CD4-positive, alpha-beta T cell (primary cell): ENCODE results near the gene CIB4. TPM values are rescaled to one million over a fixed set of nuclear protein-coding genes. Genes with fewer than 3 reads are reported as not detected.
"Not testable (repeated sequence)": the region's sequence is repeated elsewhere in the genome, so short reads cannot be mapped to it uniquely, and the experiment has no call there.

ENCODE experiments used
- ATAC-seq: fragments of 200-7000 bp; cut with Tn5 transposase; one replicate; pipeline ENCODE4 v1.10.0; 2022; ENCODE audit warnings: mild to moderate bottlenecking; ENCODE audit not compliant: poor library complexity
- CTCF ChIA-PET: fragments of 350-600 bp; sonication (Branson Sonifier 250); formaldehyde crosslinking; loops from one replicate; lab custom pipeline; 2021; ENCODE audit warnings: antibody characterized with exemption, inconsistent platforms; lab: Charles Lee
- POLR2A ChIA-PET: fragments of 350-600 bp; sonication (Branson Sonifier 250); formaldehyde crosslinking; loops from one replicate; lab custom pipeline; 2021; ENCODE audit warnings: antibody characterized with exemption, inconsistent platforms; lab: Charles Lee
- DNase-seq, 14 experiments: peaks; one replicate each; pipeline ENCODE4 v3.0.0-alpha.2; 2013 to 2020; ENCODE audit warnings: mixed read lengths in 2 of 14
- H3K27ac ChIP-seq, 2 donors: one replicate each; pipeline versions ENCODE4 v1.5.1 to v1.7.0; 2013; ENCODE audit warnings: low read length in 2 of 2, low read depth in 1 of 2, mild to moderate bottlenecking in 1 of 2
- H3K27me3 ChIP-seq, 2 experiments: 1 replicate in 1 of 2; 2 replicates in 1 of 2; pipeline versions ENCODE4 v1.6.1 to v1.7.0; 2013; ENCODE audit warnings: low read length in 2 of 2, control low read depth in 1 of 2, mild to moderate bottlenecking in 1 of 2, moderate library complexity in 1 of 2; ENCODE audit not compliant: insufficient read depth in 2 of 2, control insufficient read depth in 1 of 2
- H3K36me3 ChIP-seq: one replicate; pipeline ENCODE4 v1.6.1; 2013; ENCODE audit warnings: low read length, control low read depth; ENCODE audit not compliant: insufficient read depth
- H3K4me1 ChIP-seq: one replicate; pipeline ENCODE4 v1.6.1; 2013; ENCODE audit warnings: low read length, control low read depth; ENCODE audit not compliant: insufficient read depth
- H3K4me3 ChIP-seq: one replicate; pipeline ENCODE4 v1.5.1; 2013; ENCODE audit warnings: mild to moderate bottlenecking, low read length, moderate library complexity
- H3K9me3 ChIP-seq, 2 experiments: 1 replicate in 1 of 2; 2 replicates in 1 of 2; pipeline versions ENCODE4 v1.6.1 to v1.7.0; 2013; ENCODE audit warnings: low read length in 2 of 2, mild to moderate bottlenecking in 2 of 2, control low read depth in 1 of 2, moderate library complexity in 1 of 2; ENCODE audit not compliant: control insufficient read depth in 1 of 2, insufficient read depth in 1 of 2
- H3K27ac Mint-ChIP-seq: one replicate; pipeline ENCODE4 v1.8.0; 2020; ENCODE audit warnings: mixed read lengths
- H3K27me3 Mint-ChIP-seq: one replicate; pipeline ENCODE4 v1.8.0; 2021; ENCODE audit warnings: mixed read lengths
- H3K36me3 Mint-ChIP-seq: one replicate; pipeline ENCODE4 v1.8.0; 2021; ENCODE audit warnings: low read depth, mixed read lengths
- H3K4me1 Mint-ChIP-seq: one replicate; pipeline ENCODE4 v1.8.0; 2021; ENCODE audit warnings: low read depth, mixed read lengths
- H3K4me3 Mint-ChIP-seq: one replicate; pipeline ENCODE4 v1.8.0; 2020; ENCODE audit warnings: mild to moderate bottlenecking, mixed read lengths
- H3K9me3 Mint-ChIP-seq: one replicate; pipeline ENCODE4 v1.8.0; 2020; ENCODE audit warnings: mixed read lengths
- intact Hi-C, 2 experiments: fragments of 100-400 bp; cut with DNase I in 1 of 2; cut with micrococcal nuclease in 1 of 2; formaldehyde crosslinking; loops; one replicate each; pipeline versions ENCODE4 v1.15.1 to v1.9.0; 2023 to 2025; cut with DNase I, micrococcal nuclease
- total RNA-seq, 174 experiments: library from RNA in 2 of 174; stranded (reverse) in 2 of 174; gene quantifications; one replicate each; pipeline ENCODE4 v1.2.3 and lab custom pipeline; 2021 to 2026
- TF ChIP-seq, protein P1 (sequence below): fragments of 200-600 bp; IDR thresholded peaks from one replicate; pipeline ENCODE4 v1.8.0; 2022; ENCODE audit warnings: antibody characterized with exemption, mild to moderate bottlenecking

The CIB4 gene
- total RNA-seq, 2 experiments from 2014 or later = not detected

DNA sequence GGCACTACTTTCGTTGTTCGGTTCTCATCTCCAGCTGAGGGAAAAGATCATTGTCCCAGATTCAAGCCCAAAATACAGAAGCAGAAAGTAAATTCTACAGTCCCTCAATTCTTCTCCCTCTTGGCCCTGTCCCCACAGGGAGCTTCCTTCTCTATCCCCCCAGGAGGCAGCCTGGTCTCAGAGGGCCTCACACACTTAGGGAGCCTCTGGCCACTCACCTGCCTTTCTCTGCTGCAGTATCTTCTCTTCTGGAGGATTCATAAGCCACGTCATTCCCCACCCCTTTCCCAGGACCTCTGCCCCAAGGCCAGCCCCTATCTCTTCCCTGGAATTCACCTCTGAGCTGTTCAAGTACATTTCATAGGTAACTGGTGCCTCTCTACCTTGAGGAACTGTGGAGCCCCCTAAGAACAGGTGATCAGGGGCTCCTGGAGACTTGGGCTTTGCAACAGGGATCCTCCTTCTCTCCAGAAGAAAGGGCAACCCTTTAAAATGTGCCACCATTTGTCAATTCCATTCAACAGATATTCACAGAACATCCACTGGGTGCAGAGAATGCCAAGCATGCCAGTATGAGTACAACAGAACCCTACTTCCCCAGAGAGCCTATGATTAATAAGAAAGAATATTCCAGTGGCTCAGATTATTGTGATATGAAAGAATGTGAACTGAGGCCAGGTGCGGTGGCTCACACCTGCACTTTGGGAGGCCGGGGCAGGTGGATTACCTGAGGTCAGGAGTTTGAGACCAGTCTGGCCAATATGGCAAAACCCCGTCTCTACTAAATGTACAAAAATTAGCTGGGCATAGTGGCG is 72.9 kb downstream of the CIB4 start:
- POLR2A ChIA-PET = interaction anchor here (0.6 kb wide), 1 partner anchor 841 kb away, joined by 3 read pairs; the partner anchor contains the start of gene PPM1G
- no peak for DNase-seq
- no peaks in the 10 kb centered on the region for H3K9me3 Mint-ChIP-seq
- no peaks in the 10 kb centered on the region for H3K36me3 Mint-ChIP-seq
- intact Hi-C loops = no loop called here
- Histone ChIP-seq H3K4me3 (no peak overlapping the region), H3K27ac (no peak overlapping the region), H3K27me3 (peaks cover 9 to 15% of the 10 kb centered on the region in 2 experiments), H3K9me3 (no peaks in the 10 kb centered on the region), H3K36me3 (no peaks in the 10 kb centered on the region), H3K4me1 (no peaks in the 10 kb centered on the region)
- H3K4me1 Mint-ChIP-seq = no peaks in the 10 kb centered on the region
- ATAC-seq = no peak
- H3K4me3 Mint-ChIP-seq = no peak overlapping the region
- CTCF ChIA-PET = no interaction called here
- TF ChIP-seq, protein P1, sequence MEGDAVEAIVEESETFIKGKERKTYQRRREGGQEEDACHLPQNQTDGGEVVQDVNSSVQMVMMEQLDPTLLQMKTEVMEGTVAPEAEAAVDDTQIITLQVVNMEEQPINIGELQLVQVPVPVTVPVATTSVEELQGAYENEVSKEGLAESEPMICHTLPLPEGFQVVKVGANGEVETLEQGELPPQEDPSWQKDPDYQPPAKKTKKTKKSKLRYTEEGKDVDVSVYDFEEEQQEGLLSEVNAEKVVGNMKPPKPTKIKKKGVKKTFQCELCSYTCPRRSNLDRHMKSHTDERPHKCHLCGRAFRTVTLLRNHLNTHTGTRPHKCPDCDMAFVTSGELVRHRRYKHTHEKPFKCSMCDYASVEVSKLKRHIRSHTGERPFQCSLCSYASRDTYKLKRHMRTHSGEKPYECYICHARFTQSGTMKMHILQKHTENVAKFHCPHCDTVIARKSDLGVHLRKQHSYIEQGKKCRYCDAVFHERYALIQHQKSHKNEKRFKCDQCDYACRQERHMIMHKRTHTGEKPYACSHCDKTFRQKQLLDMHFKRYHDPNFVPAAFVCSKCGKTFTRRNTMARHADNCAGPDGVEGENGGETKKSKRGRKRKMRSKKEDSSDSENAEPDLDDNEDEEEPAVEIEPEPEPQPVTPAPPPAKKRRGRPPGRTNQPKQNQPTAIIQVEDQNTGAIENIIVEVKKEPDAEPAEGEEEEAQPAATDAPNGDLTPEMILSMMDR = no peak
- H3K27ac Mint-ChIP-seq = no peak overlapping the region
- H3K27me3 Mint-ChIP-seq = peaks cover 52% of the 10 kb centered on the region

DNA sequence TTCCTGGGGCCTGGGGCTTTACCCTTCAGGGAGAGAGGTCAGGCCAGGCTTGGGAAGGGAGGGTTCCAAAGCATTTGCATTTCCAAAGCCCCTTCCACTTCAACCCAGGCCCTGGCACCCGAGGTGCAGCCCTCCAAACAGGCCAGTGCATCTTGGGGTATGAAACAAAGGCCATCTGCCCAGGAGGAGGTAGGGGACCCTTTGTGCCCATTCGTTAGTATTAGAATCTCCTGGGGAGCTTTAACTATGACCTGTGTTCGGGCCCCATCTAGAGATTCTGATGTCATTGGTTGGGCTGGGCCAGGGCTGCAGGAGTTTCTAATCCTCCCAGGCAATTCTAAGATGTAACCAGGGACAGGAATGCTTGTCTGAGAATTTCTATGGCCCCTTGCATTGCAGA is 73.6 kb downstream of the CIB4 start:
- no peak overlapping the region for H3K4me3 Mint-ChIP-seq
- ATAC-seq = no peak

DNA sequence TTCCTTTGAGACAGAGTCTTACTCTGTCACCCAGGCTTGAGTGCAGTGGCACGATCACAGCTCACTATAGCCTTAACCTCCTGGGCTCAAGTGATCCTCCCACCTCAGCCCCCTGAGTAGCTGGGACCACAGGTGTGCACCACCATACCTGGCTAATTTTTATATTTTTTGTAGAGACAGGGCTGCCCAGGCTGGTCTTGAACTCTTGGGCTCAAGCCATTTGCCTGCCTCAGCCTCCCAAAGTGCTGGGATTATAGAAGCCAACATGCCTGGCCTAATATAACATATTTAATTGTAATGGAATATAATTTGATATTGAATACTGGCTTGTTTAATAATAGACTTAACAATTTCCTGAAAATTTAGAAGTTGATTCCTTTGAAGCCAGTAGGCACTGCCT is 74.4 kb downstream of the CIB4 start:
- peaks cover 63% of the 10 kb centered on the region for H3K27me3 Mint-ChIP-seq
- CTCF ChIA-PET = interaction anchor here (1.4 kb wide), 1 partner anchor 11 kb away, joined by 7 read pairs; no protein-coding TSS in a partner anchor
- DNase-seq = peak in 1 of 14 experiments; percentile 2
- H3K36me3 ChIP-seq, H3K4me1 Mint-ChIP-seq, H3K9me3 ChIP-seq, H3K9me3 Mint-ChIP-seq, POLR2A ChIA-PET, ATAC-seq, H3K36me3 Mint-ChIP-seq, intact Hi-C loops, H3K27ac Mint-ChIP-seq, H3K4me3 Mint-ChIP-seq, H3K27ac ChIP-seq, H3K4me3 ChIP-seq: not testable (repeated sequence)
- Histone ChIP-seq H3K4me1 (peaks cover 12% of the 10 kb centered on the region), H3K27me3 (peaks cover 23 to 24% of the 10 kb centered on the region in 2 experiments)

More for the DNA sequence above, 73.6 kb downstream of the CIB4 start:
- Mint-ChIP-seq H3K36me3 (no peaks in the 10 kb centered on the region), H3K27ac (no peak overlapping the region), H3K27me3 (peaks cover 59% of the 10 kb centered on the region), H3K4me1 (no peaks in the 10 kb centered on the region), H3K9me3 (no peaks in the 10 kb centered on the region)
- Histone ChIP-seq H3K9me3 (no peaks in the 10 kb centered on the region), H3K27me3 (peaks cover 16% of the 10 kb centered on the region in 2 experiments), H3K27ac (no peak overlapping the region), H3K4me1 (peaks cover 4% of the 10 kb centered on the region), H3K4me3 (no peak overlapping the region), H3K36me3 (no peaks in the 10 kb centered on the region)
- POLR2A ChIA-PET = no interaction called here
- DNase-seq = peak in 1 of 14 experiments; percentile 11
- intact Hi-C loops = no loop called here
- CTCF ChIA-PET = no interaction called here
- TF ChIP-seq, protein P1 = no peak
